Gastroesophageal sphincter (tissue), 4 donors: Measurements from ENCODE around the gene TAF8. TPM values are rescaled to one million over a fixed set of nuclear protein-coding genes. Genes with fewer than 3 reads are reported as not detected.
A peak's percentile ranks its signal among the peaks of the same experiment; 100 is the strongest.

Source experiments
- ATAC-seq: fragments of 150-250 bp; one replicate; pipeline ENCODE4 v1.9.1; 2016; ENCODE audit warnings: mild to moderate bottlenecking, moderate library complexity
- H3K27ac ChIP-seq, 4 donors: fragments of 200-600 bp; sonication (generic) in 3 of 4; 1 replicate in 3 of 4; 2 replicates in 1 of 4; pipeline ENCODE4 v1.5.1; 2016 to 2019
- H3K27me3 ChIP-seq: fragments of 200-600 bp; sonication (generic); one replicate; pipeline ENCODE4 v1.5.1; 2019
- H3K36me3 ChIP-seq, 2 donors: fragments of 200-600 bp; sonication (generic); one replicate each; pipeline ENCODE4 v1.5.1; 2019; ENCODE audit warnings: control low read depth in 1 of 2
- H3K4me1 ChIP-seq, 3 donors: fragments of 200-600 bp; sonication (generic); 1 replicate in 2 of 3; 2 replicates in 1 of 3; pipeline ENCODE4 v1.5.1; 2016 to 2019; ENCODE audit warnings: control low read depth in 2 of 3
- H3K4me3 ChIP-seq, 2 donors: fragments of 200-600 bp; sonication (generic); one replicate each; pipeline ENCODE4 v1.5.1; 2019; ENCODE audit warnings: mild to moderate bottlenecking in 1 of 2, moderate library complexity in 1 of 2
- H3K9me3 ChIP-seq, 3 donors: fragments of 200-600 bp; sonication (generic); one replicate each; pipeline ENCODE4 v1.5.1; 2017 to 2019; ENCODE audit warnings: control low read depth in 2 of 3
- EP300 ChIP-seq: sonication (generic); formaldehyde crosslinking; IDR thresholded peaks from one replicate; pipeline ENCODE4 v1.6.1; 2017; ENCODE audit warnings: antibody characterized with exemption, mild to moderate bottlenecking
- POLR2A ChIP-seq, 2 donors: fragments of 450-650 bp; IDR thresholded peaks; one replicate each; pipeline ENCODE4 v1.6.1; 2017; ENCODE audit warnings: antibody characterized with exemption in 2 of 2, mild to moderate bottlenecking in 2 of 2, moderate library complexity in 1 of 2
- POLR2AphosphoS5 ChIP-seq: sonication (generic); formaldehyde crosslinking; IDR thresholded peaks from one replicate; pipeline ENCODE4 v1.6.1; 2017; ENCODE audit warnings: antibody characterized with exemption
- WGBS, 2 donors: methylation state at CpG; one replicate each; pipeline ENCODE4 v1.1.5; 2018; ENCODE audit warnings: low coverage in 1 of 2; 5-methylcytosine and 5-hydroxymethylcytosine counted together
- total RNA-seq, 4 donors: library from RNA; depleted of rRNA; stranded (reverse); fragments of >200 nt; gene quantifications; one replicate each; pipeline ENCODE4 v1.1.0, GENCODE V29; 2016
- TF ChIP-seq, protein P1 (sequence below), 4 experiments: fragments of 200-600 bp in 2 of 4; fragments of 450-650 bp in 2 of 4; sonication (generic) in 1 of 4; IDR thresholded peaks; one replicate each; pipeline ENCODE4 v1.5.1; 2017 to 2019; ENCODE audit warnings: antibody characterized with exemption in 4 of 4, mild to moderate bottlenecking in 2 of 4, moderate library complexity in 2 of 4

The TAF8 gene
- total RNA-seq, 4 donors from 2014 or later = 16.8 to 33.6 (median 24.2) TPM

DNA sequence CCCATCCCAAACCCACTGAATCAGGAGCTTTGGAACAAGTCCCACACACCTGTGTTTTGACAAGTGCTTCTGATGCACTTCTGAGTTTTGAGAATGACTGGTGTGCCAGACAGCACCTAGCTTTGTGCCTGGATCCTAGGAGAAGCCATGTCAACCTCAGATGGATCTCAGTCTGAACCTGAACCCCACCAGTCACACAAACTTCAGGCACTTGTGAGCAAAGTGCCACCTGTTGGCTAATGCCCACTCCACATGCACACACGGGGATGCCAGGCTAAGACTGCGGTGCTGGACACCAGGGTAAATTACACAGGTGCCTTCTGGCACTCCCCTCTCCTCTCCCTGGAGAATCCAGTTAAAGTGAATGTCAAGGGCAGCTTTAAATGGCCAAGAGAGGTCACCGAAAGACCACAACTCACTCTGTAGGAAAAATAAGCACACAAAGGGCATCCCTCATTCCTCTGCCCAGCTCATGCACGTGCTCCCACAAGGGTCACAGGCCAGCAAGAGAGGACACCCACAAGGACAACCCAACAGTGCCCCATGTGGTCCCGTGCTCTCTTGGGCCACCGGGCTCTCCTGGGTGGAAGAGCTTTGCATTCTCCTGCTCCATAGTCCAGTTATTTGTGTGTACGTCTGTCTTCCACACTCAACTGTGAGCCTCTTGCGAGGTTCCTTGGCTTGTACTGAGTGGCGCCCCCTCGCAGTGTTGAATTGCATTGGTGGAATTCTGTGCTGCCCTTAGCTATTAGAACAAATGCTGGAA, 45.6 kb downstream of the TAF8 start:
- H3K36me3 ChIP-seq = peaks cover 0 to 10% of the 10 kb centered on the region in 2 donors
- H3K4me1 ChIP-seq = peaks cover 0 to 4% (median 0%) of the 10 kb centered on the region in 3 donors
- WGBS, 2 donors = 59 to 100% methylated on average over 1 to 6 of the region's 10 CpGs
- no peak for TF ChIP-seq POLR2A (IDR thresholded peaks at IDR 0.05)
- no peak for TF ChIP-seq POLR2AphosphoS5
- TF ChIP-seq EP300 = no peak
- TF ChIP-seq, protein P1, sequence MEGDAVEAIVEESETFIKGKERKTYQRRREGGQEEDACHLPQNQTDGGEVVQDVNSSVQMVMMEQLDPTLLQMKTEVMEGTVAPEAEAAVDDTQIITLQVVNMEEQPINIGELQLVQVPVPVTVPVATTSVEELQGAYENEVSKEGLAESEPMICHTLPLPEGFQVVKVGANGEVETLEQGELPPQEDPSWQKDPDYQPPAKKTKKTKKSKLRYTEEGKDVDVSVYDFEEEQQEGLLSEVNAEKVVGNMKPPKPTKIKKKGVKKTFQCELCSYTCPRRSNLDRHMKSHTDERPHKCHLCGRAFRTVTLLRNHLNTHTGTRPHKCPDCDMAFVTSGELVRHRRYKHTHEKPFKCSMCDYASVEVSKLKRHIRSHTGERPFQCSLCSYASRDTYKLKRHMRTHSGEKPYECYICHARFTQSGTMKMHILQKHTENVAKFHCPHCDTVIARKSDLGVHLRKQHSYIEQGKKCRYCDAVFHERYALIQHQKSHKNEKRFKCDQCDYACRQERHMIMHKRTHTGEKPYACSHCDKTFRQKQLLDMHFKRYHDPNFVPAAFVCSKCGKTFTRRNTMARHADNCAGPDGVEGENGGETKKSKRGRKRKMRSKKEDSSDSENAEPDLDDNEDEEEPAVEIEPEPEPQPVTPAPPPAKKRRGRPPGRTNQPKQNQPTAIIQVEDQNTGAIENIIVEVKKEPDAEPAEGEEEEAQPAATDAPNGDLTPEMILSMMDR (IDR thresholded peaks at IDR 0.05) = no peak
- H3K27me3 ChIP-seq = no peaks in the 10 kb centered on the region
- H3K4me3 ChIP-seq = no peak overlapping the region
- ATAC-seq = no peak
- H3K27ac ChIP-seq = no peak overlapping the region
- no peaks in the 10 kb centered on the region for H3K9me3 ChIP-seq

GRCh38 chr6:42099340-42100028, 49.2 kb downstream of the TAF8 start:
- no peaks in the 10 kb centered on the region for H3K9me3 ChIP-seq
- no peak overlapping the region for H3K4me3 ChIP-seq
- H3K36me3 ChIP-seq = no peaks in the 10 kb centered on the region
- H3K27ac ChIP-seq = peak overlapping the region in 3 of 4 donors; percentile 1 to 68 (median 25)
- peaks cover 8% of the 10 kb centered on the region for H3K27me3 ChIP-seq
- peak; percentile 27 for ATAC-seq
- WGBS, 2 donors = 58 to 67% methylated on average over 2 to 3 of the region's 13 CpGs
- TF ChIP-seq, protein P1 (IDR thresholded peaks at IDR 0.05) = no peak
- TF ChIP-seq POLR2AphosphoS5 = no peak
- TF ChIP-seq POLR2A (IDR thresholded peaks at IDR 0.05) = no peak
- no peak for TF ChIP-seq EP300
- peaks cover 0 to 19% (median 10%) of the 10 kb centered on the region in 3 donors for H3K4me1 ChIP-seq

DNA sequence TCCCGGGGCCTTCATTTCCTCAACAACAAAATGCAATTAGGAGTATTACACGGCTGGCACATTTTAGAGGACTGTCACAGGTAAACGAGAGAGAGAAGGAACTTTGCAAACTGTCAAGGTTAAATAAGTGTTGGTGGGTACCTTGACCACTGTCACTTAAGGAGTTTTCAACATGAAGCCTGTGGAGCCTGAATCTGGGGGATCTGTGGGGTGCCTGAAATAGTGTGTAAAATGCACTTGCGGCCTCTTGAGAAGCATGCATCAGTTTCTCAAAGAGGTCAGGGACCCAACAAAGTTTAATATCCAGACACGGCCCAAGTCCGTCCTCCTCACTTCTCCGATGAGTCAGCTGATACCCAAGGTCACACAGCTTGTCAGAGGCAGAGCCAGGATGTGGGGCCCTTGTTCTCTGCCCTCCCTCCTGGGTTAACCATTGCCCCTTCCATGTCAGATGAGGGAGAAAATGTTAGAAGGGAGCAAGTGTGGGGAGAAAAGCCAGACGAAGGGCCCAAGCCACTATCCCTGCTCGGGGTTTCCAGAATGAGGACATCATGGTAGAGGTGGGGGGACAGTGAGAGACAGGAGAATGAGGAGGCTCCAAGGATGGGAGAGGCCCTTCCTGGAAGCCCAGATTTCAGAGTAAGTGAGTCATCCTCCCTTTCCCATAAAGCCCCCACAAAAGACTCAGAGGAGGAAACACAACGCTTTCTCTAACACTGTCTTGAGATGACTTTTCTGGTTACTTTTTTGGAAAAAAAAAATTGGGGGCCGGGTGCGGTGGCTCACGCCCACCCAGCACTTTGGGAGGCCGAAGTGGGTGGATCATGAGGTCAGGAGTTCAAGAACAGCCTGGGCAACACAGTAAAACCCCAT, 49.9 kb downstream of the TAF8 start:
- WGBS, 2 donors = 56 to 60% methylated on average over 4 to 11 of the region's 14 CpGs
- Histone ChIP-seq H3K4me3 (no peak overlapping the region), H3K27ac (peak overlapping the region in 3 of 4 donors; percentile 1 to 68 (median 25)), H3K27me3 (peaks cover 15% of the 10 kb centered on the region), H3K36me3 (no peaks in the 10 kb centered on the region), H3K4me1 (peaks cover 0 to 24% (median 13%) of the 10 kb centered on the region in 3 donors), H3K9me3 (no peaks in the 10 kb centered on the region)
- no peak for TF ChIP-seq POLR2AphosphoS5
- no peak for TF ChIP-seq EP300
- ATAC-seq = peak; percentile 34

- peak overlapping the region in 3 of 4 donors; percentile 1 to 23 (median 18) for H3K27ac ChIP-seq
- no peak overlapping the region for H3K4me3 ChIP-seq
- H3K9me3 ChIP-seq = no peaks in the 10 kb centered on the region
- TF ChIP-seq EP300 (no peak), POLR2A (IDR thresholded peaks at IDR 0.05) (no peak), POLR2AphosphoS5 (no peak)
- TF ChIP-seq, protein P1 (IDR thresholded peaks at IDR 0.05) = no peak
- peaks cover 25% of the 10 kb centered on the region for H3K27me3 ChIP-seq
- peaks cover 0 to 24% (median 13%) of the 10 kb centered on the region in 3 donors for H3K4me1 ChIP-seq
- WGBS, 2 donors = 57 to 68% methylated on average over 5 to 7 of the region's 8 CpGs
- ATAC-seq = no peak
- H3K36me3 ChIP-seq = no peaks in the 10 kb centered on the region
Measured at GRCh38 chr6:42101186-42101657, 50.9 kb downstream of the TAF8 start.

DNA sequence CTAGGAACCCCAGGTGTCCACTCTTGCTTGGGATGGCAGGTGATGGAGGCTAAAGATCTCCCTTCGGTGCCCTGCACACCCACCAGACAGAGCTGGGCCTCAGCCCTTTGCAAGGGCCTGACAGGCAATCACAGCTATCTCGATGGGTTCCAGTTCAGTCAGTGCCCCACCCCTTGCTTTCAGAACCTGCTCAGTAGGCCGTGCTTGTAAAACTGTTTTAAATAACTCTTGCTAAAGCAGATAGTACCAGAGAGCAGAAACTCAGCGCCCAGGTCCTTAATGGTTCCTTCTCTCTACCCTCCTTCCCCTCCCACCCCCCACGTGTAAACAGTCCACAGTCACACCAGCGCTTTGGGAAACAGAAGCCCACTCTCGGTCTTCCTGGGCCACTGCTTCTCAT, 52.9 kb downstream of the TAF8 start:
- Histone ChIP-seq H3K27ac (no peak overlapping the region), H3K9me3 (no peaks in the 10 kb centered on the region), H3K36me3 (no peaks in the 10 kb centered on the region), H3K4me3 (no peak overlapping the region), H3K27me3 (peaks cover 42% of the 10 kb centered on the region), H3K4me1 (peaks cover 0 to 24% (median 13%) of the 10 kb centered on the region in 3 donors)
- TF ChIP-seq, protein P1 (IDR thresholded peaks at IDR 0.05) = no peak
- TF ChIP-seq EP300 (no peak), POLR2A (IDR thresholded peaks at IDR 0.05) (no peak), POLR2AphosphoS5 (no peak)
- 100% methylated on average over 1 of the region's 7 CpGs; no CpG with 5 or more reads in 1 of the 2 donors for WGBS, 2 donors
- no peak for ATAC-seq
